Astrocyte (in vitro differentiated cells and primary cell): ENCODE data around the gene PLA2G4E. TPM values are rescaled to one million over a fixed set of nuclear protein-coding genes. Genes with fewer than 3 reads are reported as not detected.

ENCODE experiments used
- DNase-seq: peaks from one replicate; pipeline ENCODE4 v3.0.0-alpha.2; 2010; ENCODE audit warnings: low read depth
- FAIRE-seq: peaks from 2 replicates; lab custom pipeline; 2011; peaks lifted over from hg19 to GRCh38; lab: Jason Lieb, UNC
- H2AFZ ChIP-seq: 2 replicates; pipeline ENCODE4 v1.6.0; 2012; ENCODE audit warnings: low read depth, low read length, inconsistent platforms
- H3K27ac ChIP-seq: 2 replicates; pipeline ENCODE4 v1.5.1; 2011; ENCODE audit warnings: low read depth, low read length, inconsistent platforms
- H3K27me3 ChIP-seq: 2 replicates; pipeline ENCODE4 v1.6.0; 2011; ENCODE audit warnings: low read length, inconsistent platforms; ENCODE audit not compliant: insufficient read depth
- H3K36me3 ChIP-seq: 2 replicates; pipeline ENCODE4 v1.5.1; 2011; ENCODE audit warnings: low read length, inconsistent platforms; ENCODE audit not compliant: insufficient read depth
- H3K4me1 ChIP-seq: 2 replicates; pipeline ENCODE4 v1.5.1; 2011; ENCODE audit warnings: low read length, inconsistent platforms; ENCODE audit not compliant: insufficient read depth
- H3K4me2 ChIP-seq: 2 replicates; pipeline ENCODE4 v1.6.0; 2012; ENCODE audit warnings: low read length, inconsistent platforms
- H3K4me3 ChIP-seq: 2 replicates; pipeline ENCODE4 v1.5.1; 2011; ENCODE audit warnings: low read depth, mild to moderate bottlenecking, low read length, inconsistent platforms; ENCODE audit not compliant: insufficient read depth
- H3K79me2 ChIP-seq: 2 replicates; pipeline ENCODE4 v1.6.0; 2012; ENCODE audit warnings: mild to moderate bottlenecking, low read length, inconsistent platforms; ENCODE audit not compliant: insufficient read depth
- H3K9ac ChIP-seq: 2 replicates; pipeline ENCODE4 v1.6.0; 2012; ENCODE audit warnings: mild to moderate bottlenecking, low read length, inconsistent platforms
- H3K9me3 ChIP-seq: 2 replicates; pipeline ENCODE4 v1.5.1; 2012; ENCODE audit warnings: low read depth, mild to moderate bottlenecking, low read length, inconsistent platforms; ENCODE audit not compliant: insufficient read depth
- H4K20me1 ChIP-seq: 2 replicates; pipeline ENCODE4 v1.6.0; 2012; ENCODE audit warnings: low read length, inconsistent platforms; ENCODE audit not compliant: insufficient read depth
- H3K27ac Mint-ChIP-seq: one replicate; pipeline ENCODE4 v1.8.0; 2021; ENCODE audit warnings: mild to moderate bottlenecking, mixed read lengths; ENCODE audit not compliant: unreplicated experiment
- H3K27me3 Mint-ChIP-seq: one replicate; pipeline ENCODE4 v1.8.0; 2021; ENCODE audit warnings: low read depth, mixed read lengths; ENCODE audit not compliant: unreplicated experiment
- H3K36me3 Mint-ChIP-seq: one replicate; pipeline ENCODE4 v1.8.0; 2021; ENCODE audit warnings: low read depth, mixed read lengths; ENCODE audit not compliant: unreplicated experiment
- H3K4me1 Mint-ChIP-seq: one replicate; pipeline ENCODE4 v1.8.0; 2021; ENCODE audit warnings: low read depth, mixed read lengths; ENCODE audit not compliant: unreplicated experiment
- H3K4me3 Mint-ChIP-seq: one replicate; pipeline ENCODE4 v1.8.0; 2021; ENCODE audit warnings: mild to moderate bottlenecking, moderate library complexity, mixed read lengths; ENCODE audit not compliant: unreplicated experiment
- H3K9me3 Mint-ChIP-seq: one replicate; pipeline ENCODE4 v1.8.0; 2021; ENCODE audit warnings: mild to moderate bottlenecking, mixed read lengths; ENCODE audit not compliant: unreplicated experiment
- EZH2 ChIP-seq: IDR thresholded peaks from 2 replicates; pipeline ENCODE4 v1.6.1; 2012; ENCODE audit warnings: mild to moderate bottlenecking, low read length, inconsistent platforms; ENCODE audit not compliant: insufficient read depth
- total RNA-seq: library from RNA; stranded (reverse); gene quantifications from 2 replicates; pipeline ENCODE4 v1.2.1, GENCODE V29; 2021
- TF ChIP-seq, protein P1 (sequence below): IDR thresholded peaks from 2 replicates; pipeline ENCODE4 v1.5.1; 2011; ENCODE audit warnings: low read depth, mild to moderate bottlenecking, inconsistent platforms, low read length, moderate library complexity; ENCODE audit not compliant: insufficient read depth

Gene PLA2G4E
- total RNA-seq, 1 donor from 2014 or later = not detected

DNA sequence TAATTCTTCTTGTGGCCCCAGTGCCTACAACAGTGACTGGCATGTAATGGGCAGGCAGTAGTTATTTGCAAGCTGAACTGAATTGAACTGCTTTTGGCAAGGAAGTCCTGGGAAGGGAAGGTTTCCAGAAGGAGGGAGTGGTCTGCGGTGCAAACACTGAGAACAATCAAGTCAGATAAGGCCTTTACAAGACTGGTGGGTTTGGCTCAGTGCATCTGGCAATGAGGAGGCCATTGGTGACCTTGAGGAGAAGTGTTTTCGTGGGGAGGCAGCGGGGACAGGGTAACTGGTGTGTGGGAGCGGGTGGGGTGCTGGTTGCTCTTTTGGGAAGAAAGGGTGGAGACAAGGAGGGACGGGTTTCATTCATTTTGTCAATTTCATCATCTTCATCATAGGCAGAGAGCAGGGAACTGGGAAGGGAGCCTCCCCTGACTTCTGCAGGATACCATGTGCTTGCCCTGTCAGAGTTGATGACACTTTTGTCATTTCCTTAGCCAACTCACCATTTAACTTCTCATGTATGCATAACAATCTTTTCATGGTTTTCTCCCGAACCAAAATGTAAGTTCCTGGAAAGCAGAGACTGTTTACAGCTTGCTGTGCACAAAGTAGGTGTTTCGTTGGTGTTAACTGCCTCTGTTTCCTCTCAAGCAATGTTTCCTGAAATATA, 40.1 kb downstream of the PLA2G4E start:
- H3K27ac ChIP-seq = no peak overlapping the region
- Mint-ChIP-seq H3K4me3 (peak overlapping the region; percentile 12), H3K27me3 (peaks cover 26% of the 10 kb centered on the region), H3K36me3 (no peaks in the 10 kb centered on the region), H3K4me1 (peaks cover 8% of the 10 kb centered on the region), H3K9me3 (peaks cover 2% of the 10 kb centered on the region), H3K27ac (no peak overlapping the region)
- TF ChIP-seq, protein P1, sequence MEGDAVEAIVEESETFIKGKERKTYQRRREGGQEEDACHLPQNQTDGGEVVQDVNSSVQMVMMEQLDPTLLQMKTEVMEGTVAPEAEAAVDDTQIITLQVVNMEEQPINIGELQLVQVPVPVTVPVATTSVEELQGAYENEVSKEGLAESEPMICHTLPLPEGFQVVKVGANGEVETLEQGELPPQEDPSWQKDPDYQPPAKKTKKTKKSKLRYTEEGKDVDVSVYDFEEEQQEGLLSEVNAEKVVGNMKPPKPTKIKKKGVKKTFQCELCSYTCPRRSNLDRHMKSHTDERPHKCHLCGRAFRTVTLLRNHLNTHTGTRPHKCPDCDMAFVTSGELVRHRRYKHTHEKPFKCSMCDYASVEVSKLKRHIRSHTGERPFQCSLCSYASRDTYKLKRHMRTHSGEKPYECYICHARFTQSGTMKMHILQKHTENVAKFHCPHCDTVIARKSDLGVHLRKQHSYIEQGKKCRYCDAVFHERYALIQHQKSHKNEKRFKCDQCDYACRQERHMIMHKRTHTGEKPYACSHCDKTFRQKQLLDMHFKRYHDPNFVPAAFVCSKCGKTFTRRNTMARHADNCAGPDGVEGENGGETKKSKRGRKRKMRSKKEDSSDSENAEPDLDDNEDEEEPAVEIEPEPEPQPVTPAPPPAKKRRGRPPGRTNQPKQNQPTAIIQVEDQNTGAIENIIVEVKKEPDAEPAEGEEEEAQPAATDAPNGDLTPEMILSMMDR = no peak
- TF ChIP-seq EZH2 = no peak
- H3K36me3 ChIP-seq = no peaks in the 10 kb centered on the region
- H3K4me3 ChIP-seq = no peak overlapping the region
- DNase-seq = no peak
- H3K9me3 ChIP-seq = no peaks in the 10 kb centered on the region
- no peaks in the 10 kb centered on the region for H3K79me2 ChIP-seq
- no peak overlapping the region for H2AFZ ChIP-seq
- H3K4me2 ChIP-seq = peak overlapping the region; percentile 22
- FAIRE-seq = no peak
- H4K20me1 ChIP-seq = no peaks in the 10 kb centered on the region
- peaks cover 4% of the 10 kb centered on the region for H3K4me1 ChIP-seq
- H3K27me3 ChIP-seq = peaks cover 4% of the 10 kb centered on the region
- no peak overlapping the region for H3K9ac ChIP-seq

- Histone ChIP-seq H3K9me3 (no peaks in the 10 kb centered on the region), H3K36me3 (no peaks in the 10 kb centered on the region), H4K20me1 (no peaks in the 10 kb centered on the region), H3K4me2 (no peak overlapping the region), H3K9ac (no peak overlapping the region), H2AFZ (no peak overlapping the region), H3K79me2 (no peaks in the 10 kb centered on the region), H3K27me3 (peaks cover 6% of the 10 kb centered on the region), H3K27ac (no peak overlapping the region), H3K4me1 (peaks cover 4% of the 10 kb centered on the region), H3K4me3 (no peak overlapping the region)
- peaks cover 2% of the 10 kb centered on the region for H3K9me3 Mint-ChIP-seq
- no peak overlapping the region for H3K27ac Mint-ChIP-seq
- FAIRE-seq = no peak
- no peak for DNase-seq
- no peak overlapping the region for H3K4me3 Mint-ChIP-seq
- H3K36me3 Mint-ChIP-seq = no peaks in the 10 kb centered on the region
- TF ChIP-seq EZH2 = no peak
- TF ChIP-seq, protein P1 = no peak
- peaks cover 19% of the 10 kb centered on the region for H3K27me3 Mint-ChIP-seq
- H3K4me1 Mint-ChIP-seq = peaks cover 8% of the 10 kb centered on the region
These were observed 41.2 kb downstream of the PLA2G4E start for GRCh38 chr15:41979493-41980266.

GRCh38 chr15:41978534-41978933, 42.3 kb downstream of the PLA2G4E start:
- no peaks in the 10 kb centered on the region for H3K36me3 Mint-ChIP-seq
- H3K4me1 Mint-ChIP-seq = peaks cover 8% of the 10 kb centered on the region
- no peak overlapping the region for H3K4me3 Mint-ChIP-seq
- Histone ChIP-seq H3K27me3 (peaks cover 9% of the 10 kb centered on the region), H3K36me3 (no peaks in the 10 kb centered on the region), H3K27ac (no peak overlapping the region), H2AFZ (no peak overlapping the region), H3K4me2 (no peak overlapping the region), H3K4me3 (no peak overlapping the region), H3K79me2 (no peaks in the 10 kb centered on the region), H3K9ac (no peak overlapping the region), H3K4me1 (peaks cover 4% of the 10 kb centered on the region), H4K20me1 (no peaks in the 10 kb centered on the region), H3K9me3 (no peaks in the 10 kb centered on the region)
- TF ChIP-seq EZH2 = no peak
- TF ChIP-seq, protein P1 = no peak
- peaks cover 2% of the 10 kb centered on the region for H3K9me3 Mint-ChIP-seq
- peaks cover 12% of the 10 kb centered on the region for H3K27me3 Mint-ChIP-seq
- H3K27ac Mint-ChIP-seq = no peak overlapping the region
- FAIRE-seq (no peak), DNase-seq (no peak)
